ENCODE measurements around the gene PSORS1C2. TPM values are rescaled to one million over a fixed set of nuclear protein-coding genes. Genes with fewer than 3 reads are reported as not detected.
"Not testable (repeated sequence)": the region's sequence is repeated elsewhere in the genome, so short reads cannot be mapped to it uniquely, and the experiment has no call there.

PSORS1C2 gene
- total RNA-seq, 2 experiments from 2014 or later = not detected

- POLR2A ChIA-PET = no interaction called here
- CTCF ChIA-PET = interaction anchor here (0.8 to 1.6 kb wide), 2 partner anchors 11 to 22 kb away, joined by 3 to 4 read pairs; partner anchors contain the start of genes CCHCR1 and TCF19
These were observed 30.4 kb upstream of the PSORS1C2 start for GRCh38 chr6:31169123-31169857.

DNA sequence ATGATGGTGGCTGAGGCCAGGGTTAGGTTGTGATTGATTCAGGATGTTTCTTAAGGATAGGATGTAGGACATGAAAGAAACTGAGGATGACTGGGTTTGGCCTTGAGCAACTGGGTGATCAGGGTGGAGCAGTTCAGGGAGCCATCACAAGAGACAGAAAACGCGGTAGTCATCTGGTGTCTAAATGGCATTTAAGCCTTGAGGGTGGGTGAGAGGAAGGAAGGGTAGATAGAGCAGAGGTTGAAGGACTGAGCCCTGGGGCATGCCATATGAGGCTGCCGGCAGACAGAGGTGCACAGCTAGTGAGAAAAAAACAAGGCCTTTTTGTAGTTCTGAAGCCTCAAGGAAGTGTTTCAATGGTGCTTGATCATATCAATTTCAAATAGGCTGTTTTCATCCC lies 29.7 kb upstream of the PSORS1C2 start:
- CTCF ChIA-PET = interaction anchor here (0.8 to 1.6 kb wide), 2 partner anchors 11 to 22 kb away, joined by 3 to 4 read pairs; partner anchors contain the start of genes CCHCR1 and TCF19
- POLR2A ChIA-PET = no interaction called here

- CTCF ChIA-PET = interaction anchor here (0.9 kb wide), 1 partner anchor 201 kb away, joined by 3 read pairs; no protein-coding TSS in a partner anchor
- POLR2A ChIA-PET = interaction anchor here (0.7 kb wide), 1 partner anchor 9 kb away, joined by 3 read pairs; no protein-coding TSS in a partner anchor
These were observed 27.1 kb upstream of the PSORS1C2 start for GRCh38 chr6:31165986-31166385.

DNA sequence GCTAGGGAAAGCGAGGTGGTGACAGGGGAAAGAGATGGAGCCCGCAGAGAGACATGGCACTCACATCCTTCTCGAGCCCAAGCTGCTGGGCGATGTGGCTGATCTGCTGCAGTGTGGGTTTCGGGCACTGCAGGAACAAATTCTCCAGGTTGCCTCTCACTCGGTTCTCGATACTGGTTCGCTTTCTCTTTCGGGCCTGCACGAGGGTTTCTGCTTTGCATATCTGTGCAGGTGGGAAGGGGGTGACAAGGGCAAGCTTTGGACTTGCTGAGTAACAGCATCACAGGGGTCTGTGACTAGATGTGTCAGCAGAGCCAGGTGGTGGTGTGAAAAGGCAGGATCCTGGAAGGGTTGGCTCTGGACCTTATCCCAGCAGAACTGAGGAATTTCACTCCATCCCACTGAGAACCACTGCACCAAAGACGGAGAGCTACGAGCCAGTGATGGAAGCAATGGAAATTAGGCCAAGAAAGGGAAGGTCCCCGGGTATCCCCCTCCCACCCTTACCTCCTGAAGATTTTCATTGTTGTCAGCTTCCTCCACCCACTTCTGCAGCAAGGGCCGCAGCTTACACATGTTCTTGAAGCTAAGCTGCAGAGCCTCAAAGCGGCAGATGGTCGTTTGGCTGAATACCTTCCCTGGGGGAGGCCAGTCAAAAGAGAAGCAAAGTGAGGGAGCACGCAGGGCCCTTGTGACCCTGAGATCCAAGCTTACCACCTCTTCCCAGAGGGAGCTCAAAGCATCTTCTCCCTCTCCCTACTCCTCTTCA lies 26.4 kb upstream of the PSORS1C2 start:
- CTCF ChIA-PET = not testable (repeated sequence)
- POLR2A ChIA-PET = interaction anchor here (0.7 kb wide), 1 partner anchor 10 kb away, joined by 3 read pairs; no protein-coding TSS in a partner anchor

DNA sequence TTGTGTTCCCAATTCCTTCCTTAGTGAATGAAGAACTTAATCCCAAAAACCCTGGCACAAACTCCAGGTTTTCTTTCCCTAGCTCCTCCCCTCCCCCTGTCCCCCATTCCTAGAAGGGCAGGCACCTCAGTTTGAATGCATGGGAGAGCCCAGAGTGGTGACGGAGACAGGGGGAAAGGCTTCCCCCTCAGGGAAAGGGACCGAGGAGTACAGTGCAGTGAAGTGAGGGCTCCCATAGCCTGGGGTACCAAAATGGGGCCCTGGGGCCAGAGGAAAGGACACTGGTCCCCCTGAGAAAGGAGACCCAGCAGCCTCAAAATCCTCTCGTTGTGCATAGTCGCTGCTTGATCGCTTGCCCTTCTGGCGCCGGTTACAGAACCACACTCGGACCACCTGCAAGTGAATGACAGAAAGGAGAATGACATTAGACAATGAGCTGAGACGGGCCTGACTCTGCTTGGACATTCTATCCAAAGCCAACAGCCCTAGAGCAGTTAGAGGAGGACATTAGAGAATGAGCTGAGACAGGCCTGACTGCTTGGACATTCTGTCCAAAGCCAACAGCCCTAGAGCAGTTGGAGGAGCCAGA lies 25.7 kb upstream of the PSORS1C2 start:
- CTCF ChIA-PET, POLR2A ChIA-PET: not testable (repeated sequence)

DNA sequence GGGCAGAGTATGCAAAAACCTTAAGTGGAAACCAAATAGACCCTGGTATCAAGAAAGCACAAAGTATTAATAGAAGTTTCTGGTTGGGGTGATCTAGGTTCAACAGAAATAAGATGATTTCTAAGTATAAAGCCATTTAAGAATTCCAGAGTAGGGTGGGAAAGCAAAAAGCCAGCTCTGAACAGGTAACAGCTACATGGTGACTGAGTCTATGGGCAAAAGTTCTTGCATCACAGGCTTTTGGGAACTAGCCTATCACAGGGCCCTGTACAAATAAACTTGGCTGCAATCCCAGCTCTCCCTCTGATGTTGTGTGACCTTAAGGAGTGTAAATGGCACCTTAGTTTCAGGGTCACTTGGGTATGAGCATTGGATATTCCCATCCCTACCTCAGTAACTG lies 25.1 kb upstream of the PSORS1C2 start:
- ChIA-PET CTCF (no interaction called here), POLR2A (no interaction called here)

DNA sequence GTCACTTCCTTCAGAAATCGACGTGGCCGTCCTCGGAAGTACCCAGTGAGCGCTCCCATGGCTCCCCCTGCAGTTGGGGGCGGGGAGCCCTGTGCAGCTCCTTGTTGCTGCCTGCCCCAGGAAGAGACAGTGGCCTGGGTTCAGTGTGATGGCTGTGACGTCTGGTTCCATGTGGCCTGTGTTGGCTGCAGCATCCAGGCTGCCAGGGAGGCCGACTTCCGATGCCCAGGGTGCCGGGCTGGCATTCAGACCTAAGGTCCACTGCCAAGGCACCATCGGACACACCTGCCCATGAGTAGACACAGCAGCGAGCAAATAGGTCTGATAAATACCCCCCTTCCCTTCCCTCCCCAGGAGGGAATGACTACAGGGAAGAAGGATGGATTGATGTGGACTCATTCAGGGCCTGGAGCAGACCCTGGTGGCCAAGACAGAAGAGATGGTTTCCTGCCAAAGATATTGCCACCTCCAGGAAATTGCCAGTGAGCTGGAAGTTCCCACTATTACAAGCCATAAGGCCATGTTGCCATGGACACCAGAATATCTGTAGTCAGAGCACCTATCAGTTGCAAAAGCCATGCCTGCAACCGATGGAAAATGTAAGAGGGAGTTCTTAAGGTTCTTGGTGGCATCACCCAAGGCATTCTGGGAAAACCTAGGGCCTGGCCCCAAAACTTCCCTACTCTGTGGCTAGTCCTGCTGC lies 23.7 kb upstream of the PSORS1C2 start:
- CTCF ChIA-PET = no interaction called here
- POLR2A ChIA-PET = interaction anchor here (0.6 kb wide), 1 partner anchor 256 kb away, joined by 3 read pairs; no protein-coding TSS in a partner anchor

DNA sequence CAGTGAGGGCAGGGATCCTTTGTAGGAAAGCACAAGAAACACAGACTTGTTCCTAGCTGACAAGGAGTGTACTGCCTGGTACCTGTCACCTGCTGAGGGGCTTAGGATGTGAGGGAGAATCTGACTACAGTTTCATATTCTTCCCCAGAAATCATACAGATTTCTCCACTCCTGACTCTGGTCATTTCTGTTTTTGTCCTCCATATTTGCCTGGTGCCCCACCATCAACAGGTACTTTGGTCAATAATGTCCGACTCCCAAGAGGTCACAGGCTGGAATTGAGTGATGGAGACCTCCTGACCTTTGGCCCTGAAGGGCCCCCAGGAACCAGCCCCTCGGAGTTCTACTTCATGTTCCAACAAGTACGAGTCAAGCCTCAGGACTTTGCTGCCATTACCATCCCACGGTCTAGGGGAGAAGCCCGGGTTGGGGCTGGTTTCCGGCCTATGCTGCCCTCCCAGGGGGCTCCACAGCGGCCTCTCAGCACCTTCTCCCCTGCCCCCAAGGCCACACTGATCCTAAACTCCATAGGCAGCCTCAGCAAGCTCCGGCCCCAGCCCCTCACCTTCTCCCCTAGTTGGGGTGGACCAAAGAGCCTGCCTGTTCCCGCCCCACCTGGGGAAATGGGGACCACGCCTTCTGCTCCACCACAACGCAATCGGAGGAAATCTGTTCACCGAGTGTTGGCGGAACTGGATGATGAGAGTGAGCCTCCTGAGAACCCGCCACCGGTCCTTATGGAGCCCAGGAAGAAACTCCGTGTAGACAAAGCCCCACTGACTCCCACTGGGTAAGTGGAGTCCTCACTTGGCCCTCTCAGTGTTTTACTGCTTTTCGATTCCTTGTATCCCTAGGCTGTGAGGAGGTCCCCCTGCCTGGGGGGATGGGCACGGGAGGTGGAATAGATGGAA lies 22.6 kb upstream of the PSORS1C2 start:
- POLR2A ChIA-PET = no interaction called here
- CTCF ChIA-PET = interaction anchor here (1.4 kb wide), 1 partner anchor 35 kb away, joined by 5 read pairs; no protein-coding TSS in a partner anchor

DNA sequence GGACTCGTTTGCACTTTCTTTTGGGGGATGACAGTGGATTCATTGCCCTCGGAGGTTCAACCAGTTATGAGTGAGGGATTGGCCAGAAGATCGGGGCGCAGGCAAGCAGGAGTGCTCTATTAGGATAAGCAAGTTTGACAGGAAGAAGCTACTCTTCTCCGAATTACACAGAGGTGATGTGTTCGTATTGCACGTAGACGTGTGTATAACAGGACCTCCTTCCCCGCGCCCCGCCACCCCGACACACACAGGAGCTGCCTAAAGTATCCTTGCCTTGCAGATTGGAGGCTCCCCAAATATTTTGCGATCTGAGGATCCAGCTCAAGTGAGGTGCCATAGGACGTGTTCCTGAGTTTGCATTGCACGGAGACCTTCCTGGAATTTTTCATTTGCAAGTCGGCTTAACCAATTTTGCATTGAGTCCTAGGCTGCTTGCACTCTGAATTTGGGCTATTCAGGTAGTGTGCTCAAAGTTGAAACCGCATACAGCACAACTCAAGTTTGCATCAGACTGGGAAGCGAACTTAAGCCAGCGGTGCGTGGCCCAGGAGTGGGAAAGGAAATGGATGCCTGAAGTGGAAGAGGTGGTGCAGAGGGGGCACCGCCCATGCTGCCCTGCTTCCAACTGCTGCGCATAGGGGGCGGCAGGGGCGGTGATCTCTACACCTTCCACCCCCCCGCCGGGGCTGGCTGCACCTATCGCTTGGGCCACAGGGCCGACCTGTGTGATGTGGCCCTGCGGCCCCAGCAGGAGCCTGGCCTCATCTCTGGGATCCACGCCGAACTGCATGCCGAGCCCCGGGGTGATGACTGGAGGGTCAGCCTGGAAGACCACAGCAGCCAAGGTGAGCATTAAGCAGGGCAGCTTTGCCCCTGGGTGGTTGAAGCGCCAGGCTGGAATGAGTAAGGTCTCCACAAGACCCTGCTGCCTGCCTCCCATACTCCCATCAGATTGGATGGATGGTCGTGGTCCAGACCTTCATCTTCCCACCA lies 20.3 kb upstream of the PSORS1C2 start:
- ChIA-PET CTCF (interaction anchor here (0.5 to 1.3 kb wide), 3 partner anchors 32 to 208 kb away, joined by 3 to 5 read pairs (median 4); no protein-coding TSS in a partner anchor), POLR2A (interaction anchor here (0.5 kb wide), 1 partner anchor 544 kb away, joined by 10 read pairs; no protein-coding TSS in a partner anchor)

DNA sequence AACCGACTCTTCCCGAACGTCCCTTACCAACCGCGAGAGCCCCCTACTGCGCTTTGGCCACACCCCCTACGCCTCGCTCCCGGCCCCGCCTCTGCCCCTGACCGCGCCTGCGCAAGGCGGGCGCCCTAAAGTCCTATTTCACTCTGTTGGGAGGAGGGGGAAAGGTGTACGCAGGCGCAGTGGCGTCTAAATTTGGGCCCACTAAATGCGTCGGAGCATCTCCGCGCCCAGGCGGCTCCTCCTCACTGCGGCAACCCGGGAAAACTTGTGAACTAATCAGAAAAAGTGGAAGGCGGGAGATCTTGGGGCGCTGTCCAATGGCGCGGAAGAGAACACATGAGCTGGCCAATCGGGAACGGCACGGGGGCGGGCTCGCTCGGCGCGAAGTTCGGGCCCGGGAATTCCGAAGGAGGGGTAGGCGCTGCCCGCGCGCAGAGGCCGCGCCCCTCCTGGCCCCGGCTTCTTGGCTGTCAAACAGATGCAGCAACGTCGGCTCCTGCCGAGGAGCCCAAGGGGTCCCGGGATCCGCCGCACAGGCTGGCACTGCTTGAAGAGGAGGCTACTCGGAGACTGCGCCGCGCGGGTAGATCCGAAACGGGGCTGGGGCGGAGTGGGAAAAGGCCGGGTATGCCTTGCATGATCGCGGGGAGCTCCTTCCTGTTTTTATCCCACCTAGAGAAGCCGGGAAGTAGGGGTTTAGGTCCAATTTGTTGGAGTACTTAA lies 19.4 kb upstream of the PSORS1C2 start, which contains the start of gene TCF19:
Gene TCF19 (plus strand): TSS at position 450 of the 723 bp plus-strand sequence. CDS start 881 bp downstream, outside the sequence.
- POLR2A ChIA-PET = interaction anchor here (0.5 kb wide), 1 partner anchor 544 kb away, joined by 10 read pairs; no protein-coding TSS in a partner anchor
- CTCF ChIA-PET = interaction anchor here (1.3 to 1.5 kb wide), 3 partner anchors 11 to 209 kb away, joined by 4 to 5 read pairs (median 4); no protein-coding TSS in a partner anchor

DNA sequence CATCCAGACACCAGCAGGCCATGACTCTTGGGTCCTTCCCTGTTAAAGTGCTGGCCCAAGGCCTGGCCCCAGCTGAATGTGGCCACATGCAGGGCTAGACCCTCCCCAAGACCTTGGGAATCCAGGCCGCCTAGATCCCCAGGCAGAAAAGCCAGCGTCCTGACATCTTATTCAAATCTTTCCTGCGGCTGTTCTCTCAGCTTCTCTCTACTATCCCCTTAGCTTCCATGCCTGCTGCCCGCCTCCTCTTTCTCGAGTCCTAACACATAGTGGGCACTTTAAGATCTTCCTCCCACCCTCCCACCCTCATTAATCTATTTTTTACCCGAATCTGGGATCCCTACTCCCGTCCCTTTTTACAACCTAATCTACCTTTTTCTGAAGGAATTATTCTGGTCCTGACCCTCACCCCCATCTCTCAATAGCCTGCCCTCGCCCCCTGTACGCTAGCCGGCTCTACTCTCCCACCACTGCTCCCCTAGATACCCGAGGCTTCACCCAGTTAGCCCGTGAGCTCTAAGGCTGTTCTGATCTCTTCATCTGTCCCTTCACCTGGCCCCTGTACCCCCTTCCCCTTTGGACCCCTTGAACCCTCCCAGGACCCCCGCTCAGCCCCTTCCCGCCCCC lies 18.8 kb upstream of the PSORS1C2 start, which contains the start of gene CCHCR1:
Gene CCHCR1 (minus strand): TSS at position 290 of the 627 bp plus-strand sequence. CDS start 202 bp downstream, at position 88.
- ChIA-PET POLR2A (no interaction called here), CTCF (interaction anchor here (1.4 to 1.5 kb wide), 2 partner anchors 12 to 20 kb away, joined by 4 read pairs; no protein-coding TSS in a partner anchor)

DNA sequence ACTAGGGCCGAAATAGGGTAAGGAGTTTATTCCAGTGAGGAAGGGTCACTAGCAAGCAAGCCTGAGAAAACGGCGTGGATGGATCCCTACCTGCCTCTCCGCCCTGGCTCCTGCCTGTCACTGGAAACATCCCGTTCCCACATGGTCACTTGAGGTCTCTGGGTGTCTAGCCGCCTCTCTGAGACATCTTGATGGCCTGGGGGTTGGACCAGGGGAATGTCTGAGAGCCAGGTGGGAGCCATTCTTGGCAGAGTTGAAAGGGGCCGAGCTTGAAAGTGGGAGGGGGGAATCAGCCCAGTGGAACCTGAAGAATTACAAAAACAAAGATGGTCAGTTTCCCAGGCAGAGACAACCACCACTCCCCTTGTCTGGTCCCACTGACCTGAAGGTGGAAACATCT lies 17.8 kb upstream of the PSORS1C2 start:
- POLR2A ChIA-PET = no interaction called here
- CTCF ChIA-PET = no interaction called here

DNA sequence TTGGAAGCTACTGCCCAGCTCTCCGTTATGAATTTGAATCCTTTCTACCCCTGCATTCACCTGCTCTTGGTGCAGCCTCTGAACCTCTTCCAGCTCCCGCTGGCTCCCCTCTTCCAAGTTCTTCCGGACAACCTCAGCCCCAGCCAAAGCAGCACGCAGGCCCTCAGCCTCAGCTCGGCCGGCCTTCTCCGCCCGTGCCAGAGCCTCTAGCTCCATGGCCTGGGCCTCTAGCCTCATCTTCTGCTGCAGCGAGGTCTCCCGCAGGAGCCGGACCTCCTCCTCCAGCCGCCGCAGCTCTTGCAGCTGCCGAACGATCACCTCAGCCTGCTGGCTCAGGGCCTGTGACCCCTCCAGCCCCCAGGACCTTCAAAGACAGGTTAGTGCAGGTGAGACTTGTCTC lies 15.6 kb upstream of the PSORS1C2 start:
- ChIA-PET POLR2A (no interaction called here), CTCF (no interaction called here)

GRCh38 chr6:31152781-31153180 lies 13.9 kb upstream of the PSORS1C2 start:
- CTCF ChIA-PET = interaction anchor here (0.6 kb wide), 1 partner anchor 407 kb away, joined by 3 read pairs; no protein-coding TSS in a partner anchor
- POLR2A ChIA-PET = no interaction called here

- POLR2A ChIA-PET = no interaction called here
- CTCF ChIA-PET = interaction anchor here (0.5 to 2.1 kb wide), 2 partner anchors 11 to 413 kb away, joined by 3 to 6 read pairs; partner anchors contain the start of gene PSORS1C2
These were observed 11.1 kb upstream of the PSORS1C2 start for GRCh38 chr6:31149827-31150447.

All from activated CD8-positive, alpha-beta memory T cell treated with anti-CD3 and anti-CD28 coated beads for 36 hours (primary cell).